CD14-positive monocyte (primary cell): ENCODE data around the gene TYROBP. TPM values are rescaled to one million over a fixed set of nuclear protein-coding genes. Genes with fewer than 3 reads are reported as not detected.

Experiments
- DNase-seq, 3 donors: peaks; one replicate each; pipeline ENCODE4 v3.0.0-alpha.2; 2011 to 2022
- H2AFZ ChIP-seq: 2 replicates; pipeline ENCODE4 v1.6.0; 2012; ENCODE audit warnings: mild to moderate bottlenecking, low read depth, low read length, inconsistent platforms; ENCODE audit not compliant: insufficient read depth, poor library complexity, severe bottlenecking
- H3K27ac ChIP-seq, 2 donors: 1 replicate in 1 of 2; 2 replicates in 1 of 2; pipeline ENCODE4 v1.5.1; 2012 to 2013; ENCODE audit warnings: low read length in 2 of 2, control low read depth in 1 of 2, inconsistent platforms in 1 of 2, low read depth in 1 of 2, mild to moderate bottlenecking in 1 of 2
- H3K27me3 ChIP-seq, 2 donors: one replicate each; pipeline versions ENCODE4 v1.6.0 to v1.6.1; 2011 to 2013; ENCODE audit warnings: low read length in 2 of 2; ENCODE audit not compliant: control insufficient read depth in 2 of 2, insufficient read depth in 2 of 2
- H3K36me3 ChIP-seq, 2 donors: replicated peaks in 1 of 2; 1 replicate in 1 of 2; 2 replicates in 1 of 2; pipeline versions ENCODE4 v1.5.1 to v1.6.1; 2012 to 2013; ENCODE audit warnings: low read length in 2 of 2, control low read depth in 1 of 2, inconsistent platforms in 1 of 2, mild to moderate bottlenecking in 1 of 2; ENCODE audit not compliant: insufficient read depth in 2 of 2, control insufficient read depth in 1 of 2
- H3K4me1 ChIP-seq, 2 donors: 1 replicate in 1 of 2; 2 replicates in 1 of 2; pipeline versions ENCODE4 v1.5.1 to v1.6.1; 2012 to 2013; ENCODE audit warnings: low read length in 2 of 2, control low read depth in 1 of 2, inconsistent platforms in 1 of 2, mild to moderate bottlenecking in 1 of 2, moderate library complexity in 1 of 2; ENCODE audit not compliant: insufficient read depth in 2 of 2, control insufficient read depth in 1 of 2
- H3K4me2 ChIP-seq: replicated peaks from 2 replicates; pipeline ENCODE3; 2012; ENCODE audit warnings: low read length, moderate library complexity, mild to moderate bottlenecking; ENCODE audit not compliant: poor library complexity, severe bottlenecking; ENCODE audit errors: extremely low read depth
- H3K4me3 ChIP-seq, 3 experiments: fragments of 200-600 bp in 1 of 3; sonication (generic) in 1 of 3; replicated peaks in 1 of 3; 1 replicate in 2 of 3; 2 replicates in 1 of 3; pipeline ENCODE4 v1.5.1; 2011 to 2013; ENCODE audit warnings: low read length in 3 of 3, mild to moderate bottlenecking in 3 of 3, control low read depth in 2 of 3, low read depth in 2 of 3, inconsistent platforms in 1 of 3, moderate library complexity in 1 of 3
- H3K79me2 ChIP-seq: 2 replicates; pipeline ENCODE4 v1.6.0; 2012; ENCODE audit warnings: mild to moderate bottlenecking, control low read depth, inconsistent platforms, low read length, moderate library complexity; ENCODE audit not compliant: insufficient read depth
- H3K9ac ChIP-seq: 2 replicates; pipeline ENCODE4 v1.6.0; 2017; ENCODE audit warnings: low read length, mild to moderate bottlenecking; ENCODE audit not compliant: insufficient read depth, poor library complexity, severe bottlenecking
- H3K9me3 ChIP-seq, 2 donors: replicated peaks in 1 of 2; 1 replicate in 1 of 2; 2 replicates in 1 of 2; pipeline versions ENCODE4 v1.5.1 to v1.6.1; 2012 to 2013; ENCODE audit warnings: low read length in 2 of 2, control low read depth in 1 of 2; ENCODE audit not compliant: control insufficient read depth in 1 of 2, insufficient read depth in 1 of 2
- H4K20me1 ChIP-seq: 2 replicates; pipeline ENCODE4 v1.6.0; 2012; ENCODE audit warnings: mild to moderate bottlenecking, low read length, control low read depth, moderate library complexity; ENCODE audit not compliant: insufficient read depth
- H3K27ac Mint-ChIP-seq, 7 donors: one replicate each; pipeline ENCODE4 v1.8.0; 2020; ENCODE audit warnings: mild to moderate bottlenecking in 7 of 7, mixed read lengths in 7 of 7, moderate library complexity in 6 of 7, inconsistent platforms in 2 of 7
- H3K27me3 Mint-ChIP-seq, 3 donors: one replicate each; pipeline ENCODE4 v1.8.0; 2021 to 2022; ENCODE audit warnings: low read depth in 3 of 3, mild to moderate bottlenecking in 3 of 3, mixed read lengths in 3 of 3, moderate library complexity in 3 of 3, inconsistent platforms in 1 of 3
- H3K36me3 Mint-ChIP-seq, 2 donors: one replicate each; pipeline ENCODE4 v1.8.0; 2020; ENCODE audit warnings: mixed read lengths in 2 of 2, inconsistent platforms in 1 of 2, mild to moderate bottlenecking in 1 of 2
- H3K4me1 Mint-ChIP-seq: one replicate; pipeline ENCODE4 v1.8.0; 2020; ENCODE audit warnings: mild to moderate bottlenecking, mixed read lengths
- H3K4me3 Mint-ChIP-seq, 2 donors: one replicate each; pipeline ENCODE4 v1.8.0; 2020; ENCODE audit warnings: mild to moderate bottlenecking in 2 of 2, mixed read lengths in 2 of 2, moderate library complexity in 1 of 2
- H3K9me3 Mint-ChIP-seq, 7 donors: one replicate each; pipeline ENCODE4 v1.8.0; 2020 to 2022; ENCODE audit warnings: mixed read lengths in 7 of 7, mild to moderate bottlenecking in 6 of 7, moderate library complexity in 6 of 7, inconsistent platforms in 2 of 7
- WGBS: methylation state at CpG from one replicate; pipeline ENCODE4 v1.1.5; 2013; ENCODE audit warnings: missing lambda C conversion rate; ENCODE audit not compliant: insufficient coverage; 5-methylcytosine and 5-hydroxymethylcytosine counted together
- intact Hi-C, 2 donors: fragments of 100-400 bp; cut with micrococcal nuclease; formaldehyde crosslinking; loops; one replicate each; pipeline versions ENCODE4 v1.15.0 to v1.15.1; 2023
- polyA plus RNA-seq, 3 donors: library from polyadenylated mRNA; depleted of rRNA in 1 of 3; unstranded in 2 of 3; stranded (reverse) in 1 of 3; fragments of 300-500 nt in 2 of 3; fragments of >200 nt in 1 of 3; fragmentation: Illumina TruSeq in 2 of 3; gene quantifications; 1 replicate in 2 of 3; 2 replicates in 1 of 3; pipeline ENCODE4 v1.2.3, GENCODE V29; 2012 to 2021
- TF ChIP-seq, protein P1 (sequence below): fragments of 200-600 bp; IDR thresholded peaks from one replicate; pipeline ENCODE4 v1.8.0; 2022; ENCODE audit warnings: antibody characterized with exemption, mild to moderate bottlenecking

The TYROBP gene
- polyA plus RNA-seq, 3 donors: 3,224 to 6,141 (median 5,182) TPM

DNA sequence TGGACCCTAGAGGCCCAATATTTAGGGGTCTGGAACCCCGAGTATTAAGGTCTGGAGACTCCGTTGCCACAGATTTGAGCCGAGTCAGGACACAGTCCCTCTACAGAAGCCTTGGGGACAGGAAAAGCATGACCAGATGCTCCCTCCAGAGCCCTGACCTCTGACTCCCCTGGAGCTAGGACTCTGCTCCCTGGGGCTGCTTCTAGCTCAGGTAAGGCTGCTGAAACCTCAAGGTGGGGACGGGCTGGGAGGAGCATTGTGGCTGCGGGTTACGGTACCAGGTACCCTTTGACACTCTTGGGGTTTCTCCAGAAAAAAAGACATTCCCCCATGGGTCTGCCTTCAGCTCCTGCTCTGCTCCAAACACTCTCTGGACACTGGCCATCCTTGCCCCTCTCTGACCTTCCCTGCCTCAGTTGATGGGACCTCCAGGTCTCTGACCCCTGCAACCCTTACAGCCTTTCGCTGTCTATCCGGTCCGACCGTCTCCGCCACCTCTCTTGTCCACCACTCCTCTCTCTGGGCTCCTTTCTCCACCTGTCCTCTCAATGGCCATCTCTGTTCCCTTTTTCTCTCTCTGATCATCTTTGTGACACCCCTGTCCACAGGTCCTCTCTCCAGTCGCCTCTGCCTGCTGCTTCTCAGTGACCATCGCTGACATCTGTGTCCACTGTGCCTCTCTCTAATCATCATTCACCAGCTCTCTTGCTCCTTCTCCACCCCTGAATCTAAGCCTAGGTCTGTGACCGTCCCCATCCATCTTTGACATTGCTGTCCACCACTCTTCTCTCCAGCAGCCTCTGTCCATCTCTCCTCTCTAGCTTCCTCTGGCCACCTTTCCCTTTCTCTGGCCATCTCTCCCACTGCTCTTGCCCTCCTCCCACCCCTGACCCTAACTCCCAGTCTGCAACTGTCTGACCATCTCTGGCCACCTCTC lies 29.5 kb upstream of the TYROBP start:
- peaks cover 0 to 2% of the 10 kb centered on the region in 2 donors for H3K36me3 Mint-ChIP-seq
- intact Hi-C loops: no loop called here
- Histone ChIP-seq H3K27me3 (peaks cover 13 to 37% of the 10 kb centered on the region in 2 donors), H3K9me3 (no peaks in the 10 kb centered on the region), H3K9ac (no peak overlapping the region), H4K20me1 (no peaks in the 10 kb centered on the region), H3K36me3 (no peaks in the 10 kb centered on the region), H3K4me3 (no peak overlapping the region), H3K4me1 (peaks cover 0 to 4% of the 10 kb centered on the region in 2 donors), H3K4me2 (no peak overlapping the region), H3K79me2 (no peaks in the 10 kb centered on the region), H3K27ac (no peak overlapping the region), H2AFZ (no peak overlapping the region)
- TF ChIP-seq, protein P1, sequence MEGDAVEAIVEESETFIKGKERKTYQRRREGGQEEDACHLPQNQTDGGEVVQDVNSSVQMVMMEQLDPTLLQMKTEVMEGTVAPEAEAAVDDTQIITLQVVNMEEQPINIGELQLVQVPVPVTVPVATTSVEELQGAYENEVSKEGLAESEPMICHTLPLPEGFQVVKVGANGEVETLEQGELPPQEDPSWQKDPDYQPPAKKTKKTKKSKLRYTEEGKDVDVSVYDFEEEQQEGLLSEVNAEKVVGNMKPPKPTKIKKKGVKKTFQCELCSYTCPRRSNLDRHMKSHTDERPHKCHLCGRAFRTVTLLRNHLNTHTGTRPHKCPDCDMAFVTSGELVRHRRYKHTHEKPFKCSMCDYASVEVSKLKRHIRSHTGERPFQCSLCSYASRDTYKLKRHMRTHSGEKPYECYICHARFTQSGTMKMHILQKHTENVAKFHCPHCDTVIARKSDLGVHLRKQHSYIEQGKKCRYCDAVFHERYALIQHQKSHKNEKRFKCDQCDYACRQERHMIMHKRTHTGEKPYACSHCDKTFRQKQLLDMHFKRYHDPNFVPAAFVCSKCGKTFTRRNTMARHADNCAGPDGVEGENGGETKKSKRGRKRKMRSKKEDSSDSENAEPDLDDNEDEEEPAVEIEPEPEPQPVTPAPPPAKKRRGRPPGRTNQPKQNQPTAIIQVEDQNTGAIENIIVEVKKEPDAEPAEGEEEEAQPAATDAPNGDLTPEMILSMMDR: no peak
- WGBS: 92% methylated on average over 14 of the region's 14 CpGs
- no peak overlapping the region for H3K27ac Mint-ChIP-seq
- peaks cover 6% of the 10 kb centered on the region for H3K4me1 Mint-ChIP-seq
- peaks cover 37 to 45% (median 44%) of the 10 kb centered on the region in 3 donors for H3K27me3 Mint-ChIP-seq
- DNase-seq: no peak
- H3K9me3 Mint-ChIP-seq: no peaks in the 10 kb centered on the region
- H3K4me3 Mint-ChIP-seq: peak overlapping the region; percentile 7 to 30

DNA sequence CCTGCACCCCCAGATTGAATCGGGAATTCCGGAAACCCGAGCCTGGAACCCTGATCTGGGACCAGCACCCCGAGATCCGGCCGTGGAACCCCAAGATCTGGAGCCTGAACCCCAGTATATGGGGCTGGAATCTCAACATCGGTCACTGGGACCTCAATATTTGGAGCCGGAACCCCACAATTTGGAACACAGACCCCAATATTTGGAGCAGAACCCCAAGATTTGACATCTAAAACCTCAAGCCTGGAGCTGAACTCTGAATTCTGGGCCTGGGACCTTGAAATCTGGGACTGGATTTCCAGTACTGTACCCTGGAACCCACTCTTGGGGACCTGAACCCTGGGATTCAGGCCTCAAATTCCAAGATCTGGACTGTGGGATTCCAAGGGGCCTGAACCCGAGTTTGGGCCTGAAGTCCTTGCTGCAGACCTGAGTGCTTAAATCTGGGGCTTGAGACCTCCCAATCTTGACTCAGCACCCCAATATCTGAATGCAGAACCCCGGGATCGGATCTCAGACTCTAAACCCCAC lies 28.7 kb upstream of the TYROBP start:
- H3K4me1 Mint-ChIP-seq: peaks cover 8% of the 10 kb centered on the region
- Histone ChIP-seq H2AFZ (no peak overlapping the region), H3K4me1 (peaks cover 0 to 4% of the 10 kb centered on the region in 2 donors)

More for the DNA sequence above, 28.7 kb upstream of the TYROBP start:
- Histone ChIP-seq H3K4me3 (no peak overlapping the region), H4K20me1 (no peaks in the 10 kb centered on the region), H3K4me2 (no peak overlapping the region), H3K36me3 (no peaks in the 10 kb centered on the region), H3K9me3 (no peaks in the 10 kb centered on the region), H3K27me3 (peaks cover 13 to 37% of the 10 kb centered on the region in 2 donors), H3K27ac (no peak overlapping the region), H3K9ac (no peak overlapping the region), H3K79me2 (no peaks in the 10 kb centered on the region)
- Mint-ChIP-seq H3K36me3 (peaks cover 0 to 2% of the 10 kb centered on the region in 2 donors), H3K9me3 (no peaks in the 10 kb centered on the region), H3K27me3 (peaks cover 37 to 46% (median 44%) of the 10 kb centered on the region in 3 donors), H3K27ac (no peak overlapping the region), H3K4me3 (peak overlapping the region in 1 of 2 donors; percentile 72)
- WGBS: 37% methylated on average over 11 of the region's 11 CpGs
- no peak for DNase-seq
- TF ChIP-seq, protein P1: no peak
- intact Hi-C loops: no loop called here
